Body of pancreas (tissue), 4 donors: ENCODE results near the gene SMARCAD1.

Source experiments
- POLR2A ChIP-seq, 3 donors: fragments of 450-650 bp; IDR thresholded peaks; one replicate each; pipeline ENCODE4 v1.6.1; 2016; ENCODE audit warnings: antibody characterized with exemption in 3 of 3, mild to moderate bottlenecking in 2 of 3
- TF ChIP-seq, protein P1 (sequence below), 7 experiments: fragments of 450-650 bp in 4 of 7; fragments of 200-600 bp in 3 of 7; sonication (generic) in 3 of 7; IDR thresholded peaks; one replicate each; pipeline ENCODE4 v1.5.1; 2016 to 2019; ENCODE audit warnings: antibody characterized with exemption in 7 of 7

DNA sequence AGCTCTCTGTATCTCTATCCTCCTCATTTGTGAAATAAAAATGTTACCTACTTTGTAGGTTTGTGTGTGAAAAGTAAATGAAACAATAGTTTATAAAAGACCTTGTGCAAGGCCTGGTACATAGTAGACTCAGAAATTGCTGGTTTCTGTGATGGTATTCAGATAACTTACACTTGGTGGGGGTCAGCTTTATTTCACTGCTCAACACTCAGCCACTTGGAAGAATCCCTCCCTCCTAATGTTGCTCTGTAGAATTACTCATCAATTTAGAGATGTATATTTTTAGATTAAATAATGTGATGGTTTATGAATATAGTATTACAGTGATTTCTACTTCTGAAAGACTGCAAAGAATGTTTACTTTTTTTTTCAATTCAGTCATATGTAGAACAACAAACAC, 32.7 kb downstream of the SMARCAD1 start:
- TF ChIP-seq, protein P1, sequence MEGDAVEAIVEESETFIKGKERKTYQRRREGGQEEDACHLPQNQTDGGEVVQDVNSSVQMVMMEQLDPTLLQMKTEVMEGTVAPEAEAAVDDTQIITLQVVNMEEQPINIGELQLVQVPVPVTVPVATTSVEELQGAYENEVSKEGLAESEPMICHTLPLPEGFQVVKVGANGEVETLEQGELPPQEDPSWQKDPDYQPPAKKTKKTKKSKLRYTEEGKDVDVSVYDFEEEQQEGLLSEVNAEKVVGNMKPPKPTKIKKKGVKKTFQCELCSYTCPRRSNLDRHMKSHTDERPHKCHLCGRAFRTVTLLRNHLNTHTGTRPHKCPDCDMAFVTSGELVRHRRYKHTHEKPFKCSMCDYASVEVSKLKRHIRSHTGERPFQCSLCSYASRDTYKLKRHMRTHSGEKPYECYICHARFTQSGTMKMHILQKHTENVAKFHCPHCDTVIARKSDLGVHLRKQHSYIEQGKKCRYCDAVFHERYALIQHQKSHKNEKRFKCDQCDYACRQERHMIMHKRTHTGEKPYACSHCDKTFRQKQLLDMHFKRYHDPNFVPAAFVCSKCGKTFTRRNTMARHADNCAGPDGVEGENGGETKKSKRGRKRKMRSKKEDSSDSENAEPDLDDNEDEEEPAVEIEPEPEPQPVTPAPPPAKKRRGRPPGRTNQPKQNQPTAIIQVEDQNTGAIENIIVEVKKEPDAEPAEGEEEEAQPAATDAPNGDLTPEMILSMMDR (IDR thresholded peaks at IDR 0.05), result no peak
- TF ChIP-seq POLR2A (IDR thresholded peaks at IDR 0.05), result no peak
